ENCODE measurements around the gene MPZL2. TPM values are rescaled to one million over a fixed set of nuclear protein-coding genes. Genes with fewer than 3 reads are reported as not detected.
A peak's percentile ranks its signal among the peaks of the same experiment; 100 is the strongest.

MPZL2 gene
- total and polyA plus RNA-seq, 2 of the 13 experiments (the other 11 are each of a cell fraction or from before 2014, with no cell fraction given), result 27.9 to 53.7 TPM

DNA sequence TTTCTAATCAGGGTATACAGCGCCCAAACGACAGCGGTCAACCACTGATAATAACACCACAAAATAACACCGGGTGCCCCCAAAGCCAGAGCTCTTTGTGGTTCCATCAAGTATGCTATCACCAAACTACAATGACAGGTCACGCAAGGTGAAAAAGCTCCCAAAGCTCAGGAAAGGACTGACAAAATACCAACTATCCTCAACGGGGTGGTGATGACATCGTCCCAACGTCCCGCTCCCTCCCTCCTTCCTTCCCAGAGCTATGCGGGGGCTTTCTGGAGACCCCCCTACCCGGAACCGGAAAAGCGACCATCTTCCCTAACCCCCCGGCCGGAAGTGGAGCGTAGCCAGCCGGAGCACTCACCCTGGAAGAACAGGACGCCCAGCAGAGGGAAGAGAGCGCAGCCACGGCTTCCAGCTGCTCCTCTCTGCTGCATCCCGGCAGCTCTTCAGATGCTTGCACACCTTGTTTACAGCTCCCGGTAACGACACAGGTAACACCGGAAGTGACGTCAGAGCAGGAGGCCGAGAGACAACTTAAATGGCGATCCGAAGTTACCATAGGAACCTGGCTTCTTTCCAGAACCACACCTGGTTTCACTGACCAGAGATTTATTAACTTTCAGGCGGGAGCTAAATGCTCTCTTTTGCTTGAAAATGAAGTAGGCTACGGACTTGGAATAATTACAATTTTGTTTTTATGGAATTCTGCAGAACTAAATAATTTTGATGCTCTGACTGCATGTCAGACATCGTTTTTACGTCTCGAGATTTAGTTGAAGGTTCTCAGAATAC lies 12.0 kb downstream of the MPZL2 start, which contains the start of gene MPZL3 (continued):
- TF ChIP-seq KDM5A (IDR thresholded peaks at IDR 0.05; ENCODE audit: borderline replicate concordance, low read length) (peak; percentile 90), SRY (CRISPR knock-in tag; IDR thresholded peaks at IDR 0.05) (peak; percentile 71; the same call in 1 of the 2 replicates), EHMT2 (IDR thresholded peaks at IDR 0.05; ENCODE audit: borderline replicate concordance, low read depth, low read length) (peak; percentile 96; the same call in 1 of the 2 replicates), GMEB1 (CRISPR knock-in tag; IDR thresholded peaks at IDR 0.05; ENCODE audit: borderline replicate concordance) (peak; percentile 59; the same call in 1 of the 2 replicates), ATF7 (IDR thresholded peaks at IDR 0.05) (peak; percentile 79), ATF7 (CRISPR knock-in tag; IDR thresholded peaks at IDR 0.05) (peak; percentile 52; the same call in 1 of the 2 replicates), CAMTA2 (CRISPR knock-in tag; IDR thresholded peaks at IDR 0.05; ENCODE audit: borderline replicate concordance) (peak; percentile 48; the same call in 1 of the 2 replicates), YEATS4 (CRISPR knock-in tag; IDR thresholded peaks at IDR 0.05; ENCODE audit: borderline replicate concordance) (peak; percentile 74), ZNF549 (CRISPR knock-in tag; IDR thresholded peaks at IDR 0.05) (no peak), ZNF441 (CRISPR knock-in tag; IDR thresholded peaks at IDR 0.05; ENCODE audit: borderline replicate concordance) (peak; percentile 59; the same call in 1 of the 2 replicates), ZNF543 (CRISPR knock-in tag; IDR thresholded peaks at IDR 0.05) (peak; percentile 61; the same call in 1 of the 2 replicates), ZNF101 (CRISPR knock-in tag; IDR thresholded peaks at IDR 0.05; ENCODE audit: borderline replicate concordance, low read depth) (no peak), BRD4 (CRISPR knock-in tag; IDR thresholded peaks at IDR 0.05) (peak; percentile 83; the same call in 1 of the 2 replicates), ZNF768 (CRISPR knock-in tag; IDR thresholded peaks at IDR 0.05) (peak; percentile 24; the same call in 1 of the 2 replicates), PHF8 (CRISPR knock-in tag; IDR thresholded peaks at IDR 0.05) (peak; percentile 72), NCOA1 (CRISPR knock-in tag; IDR thresholded peaks at IDR 0.05) (0 out of 2 replicates have a peak, but pooled peaks have one; percentile 65), NCOR1 (IDR thresholded peaks at IDR 0.05; ENCODE audit: borderline replicate concordance, low read length) (peak; percentile 24; the same call in 1 of the 2 replicates), SMAD9 (CRISPR knock-in tag; IDR thresholded peaks at IDR 0.05) (no peak)
- TF ChIP-seq, protein P1, sequence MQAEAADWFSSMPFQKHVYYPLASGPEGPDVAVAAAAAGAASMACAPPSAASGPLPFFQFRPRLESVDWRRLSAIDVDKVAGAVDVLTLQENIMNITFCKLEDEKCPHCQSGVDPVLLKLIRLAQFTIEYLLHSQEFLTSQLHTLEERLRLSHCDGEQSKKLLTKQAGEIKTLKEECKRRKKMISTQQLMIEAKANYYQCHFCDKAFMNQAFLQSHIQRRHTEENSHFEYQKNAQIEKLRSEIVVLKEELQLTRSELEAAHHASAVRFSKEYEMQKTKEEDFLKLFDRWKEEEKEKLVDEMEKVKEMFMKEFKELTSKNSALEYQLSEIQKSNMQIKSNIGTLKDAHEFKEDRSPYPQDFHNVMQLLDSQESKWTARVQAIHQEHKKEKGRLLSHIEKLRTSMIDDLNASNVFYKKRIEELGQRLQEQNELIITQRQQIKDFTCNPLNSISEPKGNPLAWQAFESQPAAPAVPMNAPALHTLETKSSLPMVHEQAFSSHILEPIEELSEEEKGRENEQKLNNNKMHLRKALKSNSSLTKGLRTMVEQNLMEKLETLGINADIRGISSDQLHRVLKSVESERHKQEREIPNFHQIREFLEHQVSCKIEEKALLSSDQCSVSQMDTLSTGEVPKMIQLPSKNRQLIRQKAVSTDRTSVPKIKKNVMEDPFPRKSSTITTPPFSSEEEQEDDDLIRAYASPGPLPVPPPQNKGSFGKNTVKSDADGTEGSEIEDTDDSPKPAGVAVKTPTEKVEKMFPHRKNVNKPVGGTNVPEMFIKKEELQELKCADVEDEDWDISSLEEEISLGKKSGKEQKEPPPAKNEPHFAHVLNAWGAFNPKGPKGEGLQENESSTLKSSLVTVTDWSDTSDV (CRISPR knock-in tag; IDR thresholded peaks at IDR 0.05), result 0 out of 2 replicates have a peak, but pooled peaks have one; percentile 54
